H4 (cell line): ENCODE measurements around the gene PRSS8. TPM values are rescaled to one million over a fixed set of nuclear protein-coding genes. Genes with fewer than 3 reads are reported as not detected.
"Not testable (repeated sequence)": the region's sequence is repeated elsewhere in the genome, so short reads cannot be mapped to it uniquely, and the experiment has no call there.

Experiments
- DNase-seq: peaks from one replicate; pipeline ENCODE4 v3.0.0-alpha.2; 2015; ENCODE audit warnings: low spot score
- total RNA-seq: library from RNA; depleted of rRNA; stranded (reverse); fragments of >200 nt; shearing (Covaris generic); gene quantifications from 2 replicates; pipeline ENCODE4 v1.2.3, GENCODE V29; 2014; rRNA removed

The PRSS8 gene
- 0.04 TPM in 1 of 2 replicates, not detected in the other for total RNA-seq

- no peak for DNase-seq
These were observed at the start of gene PRSS8 for GRCh38 chr16:31135535-31136286. Gene PRSS8 (minus strand): TSS chr16:31135727. CDS start chr16:31135498, 229 bp downstream.

DNA sequence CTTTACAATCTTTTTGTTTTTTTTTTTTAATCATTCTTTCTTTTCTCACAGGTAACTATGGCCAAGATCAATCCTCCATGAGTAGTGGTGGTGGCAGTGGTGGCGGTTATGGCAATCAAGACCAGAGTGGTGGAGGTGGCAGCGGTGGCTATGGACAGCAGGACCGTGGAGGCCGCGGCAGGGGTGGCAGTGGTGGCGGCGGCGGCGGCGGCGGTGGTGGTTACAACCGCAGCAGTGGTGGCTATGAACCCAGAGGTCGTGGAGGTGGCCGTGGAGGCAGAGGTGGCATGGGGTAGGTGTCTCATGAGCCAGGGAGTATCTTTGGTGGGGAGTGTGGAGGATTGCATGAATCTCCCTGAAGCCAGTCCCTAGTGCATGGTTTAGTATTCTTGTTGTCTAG lies 49.4 kb upstream of the PRSS8 start:
- no peak for DNase-seq

DNA sequence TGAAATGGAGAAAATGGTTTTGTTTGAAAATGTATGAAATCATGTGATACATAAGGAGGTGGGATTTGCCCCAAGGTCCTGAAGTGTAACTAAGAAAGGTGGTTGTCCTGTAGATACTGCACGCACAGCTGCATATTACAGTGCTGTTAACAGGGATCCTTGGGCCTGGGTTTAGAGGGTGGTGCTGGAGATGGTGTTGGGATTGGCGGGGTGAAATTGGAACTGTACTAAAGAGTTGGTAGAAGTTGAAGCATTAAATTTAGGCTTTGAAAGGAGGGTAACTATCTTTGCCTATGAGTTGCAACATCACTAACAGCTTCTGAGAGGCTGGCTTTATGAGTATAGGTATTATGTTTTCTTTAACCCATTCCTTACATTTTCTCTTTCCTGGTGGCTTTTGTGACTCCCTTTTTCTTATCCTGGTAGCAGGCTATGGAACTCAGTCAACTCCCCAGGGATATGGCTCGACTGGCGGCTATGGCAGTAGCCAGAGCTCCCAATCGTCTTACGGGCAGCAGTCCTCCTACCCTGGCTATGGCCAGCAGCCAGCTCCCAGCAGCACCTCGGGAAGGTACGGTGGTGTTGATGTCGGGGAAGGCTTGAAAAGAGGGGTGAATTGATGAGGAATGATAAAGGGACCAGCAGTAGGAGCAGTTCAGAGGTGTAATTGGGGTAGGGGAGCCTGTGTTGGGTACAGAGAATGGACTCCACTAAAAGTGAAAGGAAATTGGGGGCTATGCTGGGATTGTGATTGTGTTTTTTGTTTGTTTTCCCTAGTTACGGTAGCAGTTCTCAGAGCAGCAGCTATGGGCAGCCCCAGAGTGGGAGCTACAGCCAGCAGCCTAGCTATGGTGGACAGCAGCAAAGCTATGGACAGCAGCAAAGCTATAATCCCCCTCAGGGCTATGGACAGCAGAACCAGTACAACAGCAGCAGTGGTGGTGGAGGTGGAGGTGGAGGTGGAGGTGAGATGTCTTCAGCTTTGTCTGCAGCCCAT lies 48.2 kb upstream of the PRSS8 start:
- no peak for DNase-seq

DNA sequence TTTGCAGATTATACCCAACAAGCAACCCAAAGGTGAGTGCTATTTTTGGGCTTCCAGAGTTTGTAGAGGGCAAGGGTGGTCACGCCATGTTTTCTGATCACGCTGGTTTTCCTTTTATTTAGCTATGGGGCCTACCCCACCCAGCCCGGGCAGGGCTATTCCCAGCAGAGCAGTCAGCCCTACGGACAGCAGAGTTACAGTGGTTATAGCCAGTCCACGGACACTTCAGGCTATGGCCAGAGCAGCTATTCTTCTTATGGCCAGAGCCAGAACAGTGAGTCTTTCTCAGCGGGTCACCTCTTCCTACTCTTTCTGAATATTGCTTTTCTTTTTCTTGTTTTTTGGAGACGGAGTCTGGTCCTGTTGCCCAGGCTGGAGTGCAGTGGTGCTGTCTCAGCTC lies 46.9 kb upstream of the PRSS8 start:
- no peak for DNase-seq

- no peak for DNase-seq
These were observed 45.7 kb upstream of the PRSS8 start for GRCh38 chr16:31181102-31181830.

GRCh38 chr16:31179747-31180459 lies 44.4 kb upstream of the PRSS8 start, which contains the start of gene FUS:
Gene FUS (plus strand): TSS chr16:31180139. CDS start chr16:31180215, 76 bp downstream.
- peak; percentile 87 for DNase-seq

- no peak for DNase-seq
These were observed 43.8 kb upstream of the PRSS8 start for GRCh38 chr16:31179219-31179746.

DNA sequence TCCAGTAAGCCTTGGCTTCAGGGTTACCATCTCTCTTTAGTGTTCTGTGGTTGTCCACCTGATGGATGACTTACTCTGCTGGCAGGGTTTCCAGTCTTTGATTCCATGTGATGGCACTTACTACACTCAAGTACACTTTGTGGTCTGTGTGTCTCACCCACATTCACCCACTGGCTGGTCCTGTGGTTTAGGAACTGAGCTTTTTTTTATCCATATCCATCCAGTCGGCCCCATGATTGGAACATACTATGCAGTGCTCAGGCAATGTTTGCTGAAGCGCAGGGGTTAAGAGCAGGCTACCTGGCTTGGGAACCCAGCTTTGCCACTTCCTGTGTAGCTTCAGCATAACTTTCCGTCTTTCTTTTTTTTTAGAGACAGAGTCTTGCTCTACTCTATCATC lies 41.6 kb upstream of the PRSS8 start:
- DNase-seq, result peak; percentile 97

- not testable (repeated sequence) for DNase-seq
These were observed 34.5 kb upstream of the PRSS8 start for GRCh38 chr16:31170048-31170447.

DNA sequence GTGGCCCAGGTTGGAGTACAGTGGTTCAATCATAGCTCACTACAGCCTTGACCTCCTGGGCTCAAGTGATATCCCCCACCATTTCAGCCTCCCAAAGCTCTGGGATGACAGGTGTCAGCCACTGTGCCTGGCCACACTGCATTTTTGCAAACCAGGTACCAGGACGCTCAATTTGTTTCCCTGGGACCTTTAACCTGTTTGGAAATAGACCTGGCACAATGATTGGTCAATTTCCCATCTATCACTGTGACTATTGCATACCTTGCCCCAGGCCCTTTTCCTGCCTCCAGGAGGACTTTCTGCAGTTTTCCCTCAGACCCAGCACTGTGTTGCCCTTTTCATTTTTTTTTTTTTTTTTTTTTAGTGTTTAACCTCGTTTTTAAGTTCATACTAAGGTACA lies 33.3 kb upstream of the PRSS8 start:
- no peak for DNase-seq

- DNase-seq, result no peak
These were observed 31.8 kb upstream of the PRSS8 start for GRCh38 chr16:31167315-31167714.

- no peak for DNase-seq
These were observed 21.6 kb upstream of the PRSS8 start for GRCh38 chr16:31157136-31157535.

DNA sequence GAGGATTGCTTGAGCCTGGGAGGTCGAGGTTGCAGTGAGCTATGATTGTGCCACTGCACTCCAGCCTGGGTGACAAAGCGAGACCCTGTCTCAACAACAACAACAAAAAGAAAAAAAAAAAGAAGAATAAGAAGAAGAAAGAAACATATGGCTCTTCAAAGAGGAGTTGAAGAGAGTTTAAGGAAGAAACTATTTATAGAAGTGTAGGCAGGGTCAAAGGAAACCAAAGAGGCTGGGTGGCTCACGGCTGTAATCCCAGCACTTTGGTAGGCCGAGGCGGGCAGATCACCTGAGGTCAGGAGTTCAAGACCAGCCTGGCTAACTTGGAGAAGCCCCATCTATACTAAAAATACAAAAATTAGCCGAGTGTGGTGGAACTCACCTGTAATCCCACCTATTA lies 15.4 kb upstream of the PRSS8 start:
- DNase-seq, result not testable (repeated sequence)

GRCh38 chr16:31149894-31150890 lies 14.7 kb upstream of the PRSS8 start, which contains the start of gene PRSS36:
Gene PRSS36 (minus strand): TSS chr16:31150066. CDS start chr16:31150035, 31 bp downstream.
- no peak for DNase-seq

- DNase-seq, result no peak
These were observed 13.8 kb upstream of the PRSS8 start for GRCh38 chr16:31149332-31149731.

DNA sequence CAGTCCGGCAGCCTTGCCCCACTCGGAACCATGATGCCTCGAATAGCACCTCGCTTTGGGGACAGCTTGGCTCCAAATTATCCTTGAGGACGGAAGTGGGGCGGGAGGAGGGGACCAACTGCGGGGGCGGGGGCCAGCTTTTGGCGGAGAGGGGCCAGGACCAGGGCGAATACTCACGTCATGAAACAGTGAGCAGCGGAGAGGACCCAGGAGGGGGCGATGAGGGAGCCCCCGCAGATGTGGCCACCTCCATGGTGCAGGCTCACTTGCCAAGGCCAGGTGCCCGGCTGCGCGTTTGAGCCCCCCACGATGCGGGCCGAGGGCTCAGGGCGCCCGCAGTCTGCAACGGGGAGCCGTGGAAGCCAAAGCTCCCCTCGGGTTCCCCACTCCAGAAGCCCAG lies 13.4 kb upstream of the PRSS8 start:
- DNase-seq, result no peak

DNA sequence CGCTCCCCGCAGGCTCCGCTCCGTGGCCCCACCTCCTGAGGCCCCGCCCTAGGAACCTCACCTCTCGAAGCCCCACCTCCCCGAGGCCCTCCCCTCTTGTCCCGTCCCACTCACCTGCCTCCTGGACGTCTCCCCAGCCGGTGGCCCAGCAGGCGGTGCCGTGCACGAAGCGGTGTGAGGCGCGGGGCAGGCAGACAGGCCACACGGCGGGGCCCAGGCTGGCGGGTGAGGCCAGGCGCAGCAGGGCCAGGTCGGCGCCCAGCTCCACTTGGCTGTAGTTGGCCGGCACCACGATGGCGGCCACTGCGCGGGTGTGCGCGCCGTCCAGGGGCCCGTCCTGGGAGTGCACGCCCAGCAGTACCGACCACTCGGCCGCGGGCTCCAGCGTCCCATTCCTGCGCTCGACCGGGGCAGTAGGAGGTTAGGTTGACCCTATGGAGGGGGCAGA lies 12.8 kb upstream of the PRSS8 start:
- no peak for DNase-seq

GRCh38 chr16:31147574-31147973 lies 12.0 kb upstream of the PRSS8 start:
- DNase-seq, result no peak

GRCh38 chr16:31145398-31145990 lies 10.0 kb upstream of the PRSS8 start:
- no peak for DNase-seq
